HG03280 (cell line): ENCODE results near the gene FAM131A.

ENCODE experiments used
- ATAC-seq: cut with Tn5 transposase; IDR thresholded peaks from one replicate; pipeline ENCODE4 v1.9.1; 2021; ENCODE audit warnings: mild to moderate bottlenecking, moderate library complexity; ENCODE audit not compliant: unreplicated experiment

Gene FAM131A

DNA sequence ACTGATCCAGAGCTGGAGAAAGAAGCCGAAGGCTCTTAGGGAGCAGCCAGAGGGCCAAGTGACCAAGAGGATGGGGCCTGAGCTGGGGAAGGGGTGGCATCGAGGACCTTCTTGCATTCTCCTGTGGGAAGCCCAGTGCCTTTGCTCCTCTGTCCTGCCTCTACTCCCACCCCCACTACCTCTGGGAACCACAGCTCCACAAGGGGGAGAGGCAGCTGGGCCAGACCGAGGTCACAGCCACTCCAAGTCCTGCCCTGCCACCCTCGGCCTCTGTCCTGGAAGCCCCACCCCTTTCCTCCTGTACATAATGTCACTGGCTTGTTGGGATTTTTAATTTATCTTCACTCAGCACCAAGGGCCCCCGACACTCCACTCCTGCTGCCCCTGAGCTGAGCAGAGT is 52.0 kb downstream of the FAM131A start:
- no peak for ATAC-seq

DNA sequence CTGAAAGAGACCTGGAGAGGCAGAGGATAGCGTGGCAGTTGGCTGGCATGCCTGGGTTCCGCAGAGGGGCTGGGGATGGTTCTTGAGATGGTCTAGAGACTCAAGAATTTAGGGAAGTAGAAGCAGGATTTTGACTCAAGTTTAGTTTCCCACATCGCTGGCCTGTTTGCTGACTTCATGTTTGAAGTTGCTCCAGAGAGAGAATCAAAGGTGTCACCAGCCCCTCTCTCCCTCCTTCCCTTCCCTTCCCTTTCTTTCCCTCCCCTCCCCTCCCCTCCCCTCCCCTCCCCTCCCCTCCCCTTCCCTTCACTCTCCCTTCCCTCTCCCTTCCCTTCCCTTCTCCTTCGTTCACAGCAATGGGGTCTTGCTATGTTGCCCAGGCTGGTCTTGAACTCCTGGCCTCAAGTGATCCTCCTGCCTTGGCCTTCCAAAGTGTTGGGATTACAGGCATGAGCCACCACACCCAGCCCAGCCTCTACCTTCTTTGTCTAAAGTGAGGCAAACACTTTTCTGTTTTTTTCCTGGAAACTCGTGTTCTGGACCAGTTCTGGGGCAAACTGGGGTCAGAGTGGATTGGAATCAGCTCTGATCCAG is 52.6 kb downstream of the FAM131A start:
- ATAC-seq: no peak

DNA sequence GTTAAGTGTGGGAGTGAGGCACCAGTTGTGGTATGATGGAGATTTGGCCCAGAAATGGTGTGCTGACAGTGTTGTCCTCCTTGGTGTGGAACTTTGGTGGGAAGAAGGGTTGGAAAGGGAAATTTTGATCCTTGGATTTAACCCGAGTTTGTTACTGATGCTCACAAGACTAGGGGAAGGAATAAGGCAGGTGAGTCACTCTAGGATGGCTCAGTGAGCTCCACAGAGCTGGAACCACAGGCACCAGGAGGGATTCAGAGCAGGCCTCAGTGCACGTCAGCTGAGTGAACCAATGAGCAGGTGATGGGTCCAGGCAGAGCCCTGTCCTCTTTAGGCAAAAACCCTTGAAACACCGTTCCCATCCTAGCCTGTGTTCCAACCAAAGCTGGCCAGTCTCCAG is 53.9 kb downstream of the FAM131A start:
- ATAC-seq: no peak

DNA sequence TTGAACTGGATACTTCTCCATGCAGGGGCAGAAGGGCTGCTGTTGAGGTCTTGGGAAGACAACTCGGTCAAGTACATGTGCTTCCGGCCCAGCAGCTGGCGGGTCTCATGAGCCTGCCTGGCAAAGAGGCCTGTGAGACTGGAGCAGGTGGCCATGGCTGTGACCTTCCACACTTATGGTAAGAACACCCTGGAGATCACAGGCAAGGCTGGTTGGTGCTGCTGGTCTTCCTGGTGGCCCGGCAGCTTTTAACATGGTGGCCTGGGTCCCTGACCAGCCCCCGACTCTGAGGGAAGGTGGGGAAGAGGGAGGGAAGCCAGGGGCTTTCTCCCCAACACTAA is 57.9 kb downstream of the FAM131A start:
- no peak for ATAC-seq
